ENCODE data around the gene ERFL. TPM values are rescaled to one million over a fixed set of nuclear protein-coding genes. Genes with fewer than 3 reads are reported as not detected.

The ERFL gene
- total RNA-seq, 1 donor from 2014 or later: not detected

- TF ChIP-seq, protein P1, sequence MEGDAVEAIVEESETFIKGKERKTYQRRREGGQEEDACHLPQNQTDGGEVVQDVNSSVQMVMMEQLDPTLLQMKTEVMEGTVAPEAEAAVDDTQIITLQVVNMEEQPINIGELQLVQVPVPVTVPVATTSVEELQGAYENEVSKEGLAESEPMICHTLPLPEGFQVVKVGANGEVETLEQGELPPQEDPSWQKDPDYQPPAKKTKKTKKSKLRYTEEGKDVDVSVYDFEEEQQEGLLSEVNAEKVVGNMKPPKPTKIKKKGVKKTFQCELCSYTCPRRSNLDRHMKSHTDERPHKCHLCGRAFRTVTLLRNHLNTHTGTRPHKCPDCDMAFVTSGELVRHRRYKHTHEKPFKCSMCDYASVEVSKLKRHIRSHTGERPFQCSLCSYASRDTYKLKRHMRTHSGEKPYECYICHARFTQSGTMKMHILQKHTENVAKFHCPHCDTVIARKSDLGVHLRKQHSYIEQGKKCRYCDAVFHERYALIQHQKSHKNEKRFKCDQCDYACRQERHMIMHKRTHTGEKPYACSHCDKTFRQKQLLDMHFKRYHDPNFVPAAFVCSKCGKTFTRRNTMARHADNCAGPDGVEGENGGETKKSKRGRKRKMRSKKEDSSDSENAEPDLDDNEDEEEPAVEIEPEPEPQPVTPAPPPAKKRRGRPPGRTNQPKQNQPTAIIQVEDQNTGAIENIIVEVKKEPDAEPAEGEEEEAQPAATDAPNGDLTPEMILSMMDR (IDR thresholded peaks at IDR 0.05; ENCODE audit: insufficient read depth, low read length, poor library complexity, severe bottlenecking): no peak
- no peak overlapping the region for H3K4me3 ChIP-seq (ENCODE audit: low read depth, low read length)
- no peak for DNase-seq (ENCODE audit: low read depth)
- H3K27me3 ChIP-seq (ENCODE audit: control insufficient read depth, insufficient read depth, low read length): peaks cover 88% of the 10 kb centered on the region
- H3K36me3 ChIP-seq (ENCODE audit: control insufficient read depth, insufficient read depth, low read length): no peaks in the 10 kb centered on the region
These were observed 4.0 kb upstream of the ERFL start for GRCh38 chr19:41932259-41932719.

- TF ChIP-seq, protein P1 (IDR thresholded peaks at IDR 0.05; ENCODE audit: insufficient read depth, low read length, poor library complexity, severe bottlenecking): peak; percentile 61
- Histone ChIP-seq H3K27me3 (ENCODE audit: control insufficient read depth, insufficient read depth, low read length) (peaks cover 91% of the 10 kb centered on the region), H3K4me3 (ENCODE audit: low read depth, low read length) (no peak overlapping the region), H3K36me3 (ENCODE audit: control insufficient read depth, insufficient read depth, low read length) (no peaks in the 10 kb centered on the region)
- DNase-seq (ENCODE audit: low read depth): no peak
These were observed 2.8 kb upstream of the ERFL start for GRCh38 chr19:41930926-41931592.

DNA sequence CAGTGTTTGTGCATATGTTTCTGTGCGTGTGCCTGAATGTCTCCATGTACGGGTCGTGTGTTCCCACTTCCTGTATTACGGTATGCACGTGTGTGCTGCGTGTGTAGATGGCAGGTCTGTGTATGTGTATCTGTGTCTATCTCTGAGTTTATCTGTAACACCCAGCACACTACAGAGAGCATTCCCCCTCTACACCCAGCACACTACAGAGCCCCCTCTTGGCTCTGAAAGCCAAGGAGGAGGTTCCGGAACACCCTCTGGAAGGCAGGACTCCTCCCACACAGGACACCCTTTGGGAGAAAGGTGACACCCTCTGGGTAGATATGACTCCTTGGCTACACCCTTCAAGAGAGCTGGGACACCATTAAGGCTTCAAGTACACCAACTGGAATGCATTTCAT lies 2.1 kb upstream of the ERFL start:
- DNase-seq (ENCODE audit: low read depth): no peak
- Histone ChIP-seq H3K27me3 (ENCODE audit: control insufficient read depth, insufficient read depth, low read length) (peaks cover 93% of the 10 kb centered on the region), H3K36me3 (ENCODE audit: control insufficient read depth, insufficient read depth, low read length) (no peaks in the 10 kb centered on the region), H3K4me3 (ENCODE audit: low read depth, low read length) (no peak overlapping the region)
- TF ChIP-seq, protein P1 (IDR thresholded peaks at IDR 0.05; ENCODE audit: insufficient read depth, low read length, poor library complexity, severe bottlenecking): no peak

GRCh38 chr19:41929536-41930071 lies 1.4 kb upstream of the ERFL start:
- TF ChIP-seq, protein P1 (IDR thresholded peaks at IDR 0.05; ENCODE audit: insufficient read depth, low read length, poor library complexity, severe bottlenecking): no peak
- no peak for DNase-seq (ENCODE audit: low read depth)
- peaks cover 93% of the 10 kb centered on the region for H3K27me3 ChIP-seq (ENCODE audit: control insufficient read depth, insufficient read depth, low read length)
- no peaks in the 10 kb centered on the region for H3K36me3 ChIP-seq (ENCODE audit: control insufficient read depth, insufficient read depth, low read length)
- H3K4me3 ChIP-seq (ENCODE audit: low read depth, low read length): no peak overlapping the region

GRCh38 chr19:41928754-41929535 lies 696 bp upstream of the ERFL start:
- no peak overlapping the region for H3K4me3 ChIP-seq (ENCODE audit: low read depth, low read length)
- TF ChIP-seq, protein P1 (IDR thresholded peaks at IDR 0.05; ENCODE audit: insufficient read depth, low read length, poor library complexity, severe bottlenecking): no peak
- no peak for DNase-seq (ENCODE audit: low read depth)
- H3K27me3 ChIP-seq (ENCODE audit: control insufficient read depth, insufficient read depth, low read length): peaks cover 93% of the 10 kb centered on the region
- H3K36me3 ChIP-seq (ENCODE audit: control insufficient read depth, insufficient read depth, low read length): no peaks in the 10 kb centered on the region
